ENCODE data around the gene ZBTB17.
"Not testable (repeated sequence)": the region's sequence is repeated elsewhere in the genome, so short reads cannot be mapped to it uniquely, and the experiment has no call there.

The ZBTB17 gene

DNA sequence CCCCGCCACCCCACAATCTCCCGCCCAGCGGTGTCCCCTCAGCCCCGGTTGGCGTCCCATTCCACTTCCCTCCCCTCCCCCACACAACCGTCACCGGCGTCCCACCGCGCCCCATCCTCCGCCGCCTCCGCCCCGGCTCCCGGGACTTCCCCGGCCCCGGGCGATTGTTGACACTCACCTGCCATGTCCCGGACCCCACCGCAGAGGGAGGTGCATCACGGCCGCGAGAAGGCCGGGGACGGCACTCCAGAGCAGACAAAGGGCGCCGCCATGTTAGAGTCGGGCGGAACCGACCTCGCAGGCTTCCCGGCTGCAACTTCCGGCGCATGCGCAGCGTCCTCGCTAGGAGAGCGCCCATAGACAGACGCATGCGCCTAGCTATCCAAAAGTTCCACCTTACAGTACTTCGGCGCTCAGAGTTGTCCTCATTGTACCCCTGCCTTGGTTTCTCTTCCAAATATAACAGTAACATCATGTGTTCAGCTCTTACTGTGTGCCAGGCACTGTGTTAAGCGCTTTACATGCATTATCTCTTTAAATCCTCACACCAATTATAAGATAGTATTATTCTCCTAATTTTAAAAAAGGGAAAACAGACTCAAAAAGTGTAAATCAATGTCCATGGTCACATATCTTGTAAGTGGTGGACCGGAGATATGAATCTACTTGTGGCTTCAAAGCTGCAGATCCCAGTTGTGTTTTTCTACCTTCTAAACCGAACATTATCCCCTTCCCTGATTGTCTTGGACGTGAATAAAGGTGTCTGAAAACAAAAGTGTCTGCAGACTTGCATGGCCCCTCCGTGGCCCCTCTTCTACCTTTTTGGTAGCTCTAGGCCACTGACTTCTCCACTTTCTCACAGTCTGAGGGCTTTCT lies at the start of gene ZBTB17:
TSS of gene ZBTB17 (minus strand) at position 297 of the 876 bp plus-strand sequence. CDS start 27,606 bp downstream, outside the sequence.
- FAIRE-seq: peak; percentile 85
- DNase-seq (ENCODE audit: insufficient read length, low spot score): peak; percentile 92

DNA sequence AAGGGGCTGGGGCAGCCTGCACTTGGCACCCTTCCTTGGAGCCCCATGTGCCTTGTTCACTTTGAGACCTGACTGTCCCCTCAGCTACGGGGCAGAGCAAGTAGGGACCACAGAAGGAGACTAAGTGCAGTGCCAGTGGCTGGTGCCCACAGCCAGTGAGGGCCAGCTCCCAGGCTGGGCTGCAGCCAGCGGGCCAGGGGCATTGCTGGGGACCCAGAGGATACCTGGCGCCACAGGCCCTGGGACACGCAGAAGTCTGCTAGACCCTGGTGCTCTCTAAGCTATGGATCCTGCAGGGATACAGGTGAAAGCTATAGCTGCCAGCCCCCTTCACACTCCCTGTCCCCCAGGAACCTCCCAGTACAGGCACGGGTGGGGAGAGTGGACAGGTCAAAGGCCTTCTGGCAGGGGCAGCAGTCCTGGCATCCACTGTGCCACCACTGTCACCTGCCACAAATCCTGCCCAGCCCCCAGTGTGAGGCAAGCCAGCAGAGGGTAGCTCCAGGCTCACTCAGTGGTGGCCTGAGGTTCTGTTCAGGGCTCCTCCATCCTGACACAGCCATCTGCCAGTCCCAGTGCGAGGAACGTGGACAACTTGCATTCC lies 47.3 kb upstream of the ZBTB17 start:
- FAIRE-seq: no peak

DNA sequence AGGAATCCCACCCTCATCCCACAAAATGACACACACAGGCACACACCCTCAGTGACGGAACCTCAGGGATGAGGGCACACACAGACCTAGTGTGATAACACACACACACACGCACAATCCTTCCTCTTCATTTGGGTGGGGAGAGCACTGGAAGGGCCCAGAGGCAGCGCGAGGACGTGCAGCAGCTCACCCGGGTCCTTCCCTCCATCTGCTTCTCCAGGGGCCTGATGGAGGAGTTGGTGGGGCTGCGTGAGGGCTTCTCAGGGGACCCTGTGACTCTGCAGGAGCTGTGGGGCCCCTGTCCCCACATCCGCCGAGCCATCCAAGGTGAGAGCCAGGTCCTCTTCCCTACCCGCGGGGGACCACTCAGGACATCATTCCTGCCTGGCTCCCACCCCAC lies 46.5 kb upstream of the ZBTB17 start:
- DNase-seq (ENCODE audit: insufficient read length, low spot score) (no peak), FAIRE-seq (no peak)

More for the DNA sequence above, 47.3 kb upstream of the ZBTB17 start:
- no peak for DNase-seq (ENCODE audit: insufficient read length, low spot score)

DNA sequence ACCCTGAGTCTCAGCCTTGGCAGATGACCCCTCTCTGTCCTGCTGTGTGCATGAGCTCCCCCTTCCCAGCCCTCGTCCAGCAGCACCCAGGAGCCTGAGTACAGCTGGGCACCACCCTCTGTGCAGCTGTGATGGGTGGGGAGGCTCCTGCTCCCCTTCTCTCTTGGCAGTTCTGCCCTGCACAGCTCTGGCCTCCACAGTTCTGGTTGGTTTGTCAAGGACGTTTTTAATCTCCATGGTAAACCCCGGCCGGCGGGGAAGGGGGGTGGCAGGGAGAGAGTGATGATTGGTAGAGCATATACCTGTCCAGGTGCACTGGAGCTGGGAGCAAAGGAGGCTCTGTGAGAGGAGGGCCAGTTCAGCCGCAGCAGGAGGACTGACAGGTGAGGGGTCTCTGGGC lies 45.8 kb upstream of the ZBTB17 start, which contains the start of gene CLCNKA:
TSS of gene CLCNKA (plus strand) at position 356 of the 400 bp plus-strand sequence. CDS start 584 bp downstream, outside the sequence.
- FAIRE-seq: no peak
- no peak for DNase-seq (ENCODE audit: insufficient read length, low spot score)

DNA sequence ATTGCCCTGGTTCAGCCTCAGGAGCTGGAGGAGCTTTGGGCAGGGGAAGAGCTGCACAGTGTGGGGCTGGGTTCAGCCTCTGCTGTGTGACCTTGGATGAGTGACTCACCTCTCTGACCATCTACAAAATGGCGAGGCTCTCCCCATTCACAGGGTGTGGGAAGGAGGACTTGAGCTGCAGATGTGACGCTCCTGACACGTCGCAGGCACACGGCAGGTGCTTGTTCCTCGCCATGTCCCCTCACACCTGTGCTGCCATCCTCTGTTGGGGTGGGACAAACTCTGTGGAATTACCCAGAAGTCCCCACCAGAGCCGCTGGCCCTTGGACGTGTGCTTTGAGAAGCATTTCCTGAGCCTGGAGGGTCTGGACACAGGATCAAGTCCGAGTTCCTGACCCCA lies 45.0 kb upstream of the ZBTB17 start:
- not testable (repeated sequence) for DNase-seq (ENCODE audit: insufficient read length, low spot score); FAIRE-seq

DNA sequence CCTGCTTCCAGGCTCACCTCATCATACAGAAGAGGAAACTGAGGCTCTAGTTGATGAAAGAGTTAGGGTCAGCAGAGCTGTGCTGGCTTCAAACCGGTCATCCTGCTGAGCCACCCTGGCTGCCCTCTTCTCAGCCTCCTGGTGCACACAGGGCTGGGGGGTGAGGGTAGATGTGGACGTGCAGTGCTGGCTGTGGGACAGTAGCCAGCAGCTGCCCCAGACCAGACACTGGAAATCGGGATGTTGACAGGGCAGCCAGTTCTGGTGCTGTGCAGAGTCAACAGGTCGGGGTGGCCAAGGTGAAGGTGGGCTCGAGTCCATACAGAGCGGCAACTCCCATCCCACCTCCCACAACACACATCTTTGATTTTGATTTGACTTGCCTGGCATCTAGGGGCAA lies 44.4 kb upstream of the ZBTB17 start:
- FAIRE-seq: no peak
- DNase-seq (ENCODE audit: insufficient read length, low spot score): no peak

DNA sequence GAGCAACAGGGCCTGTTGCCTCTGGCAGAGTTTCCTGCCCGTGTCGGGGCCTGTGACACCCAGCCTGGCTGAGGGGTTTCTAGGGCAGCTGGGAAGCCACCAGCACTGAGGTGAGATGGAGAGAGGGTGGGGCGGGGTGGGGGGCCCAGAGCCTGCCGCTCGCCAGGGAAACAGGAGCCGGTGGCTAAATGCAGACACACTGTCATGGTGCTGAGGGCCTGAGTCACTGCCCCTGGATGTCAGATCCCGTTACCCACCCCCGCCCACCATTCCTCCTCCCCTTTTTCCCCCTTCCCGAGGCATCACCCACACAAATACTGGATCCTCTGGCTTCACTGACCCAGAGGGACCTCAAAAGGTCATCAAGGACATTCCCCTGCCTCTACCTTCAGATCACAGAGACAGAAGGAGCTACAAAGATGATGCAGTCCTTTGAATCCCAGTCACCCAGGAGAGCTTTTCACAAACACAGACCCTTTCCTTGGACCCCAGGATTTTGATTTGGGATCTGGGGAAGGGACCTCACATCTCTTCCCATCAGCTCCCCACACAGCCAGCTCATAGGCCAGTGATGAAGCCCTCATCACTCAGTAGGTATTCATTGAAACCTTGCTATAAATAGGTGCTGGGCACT lies 43.9 kb upstream of the ZBTB17 start:
- FAIRE-seq (no peak), DNase-seq (ENCODE audit: insufficient read length, low spot score) (no peak)

DNA sequence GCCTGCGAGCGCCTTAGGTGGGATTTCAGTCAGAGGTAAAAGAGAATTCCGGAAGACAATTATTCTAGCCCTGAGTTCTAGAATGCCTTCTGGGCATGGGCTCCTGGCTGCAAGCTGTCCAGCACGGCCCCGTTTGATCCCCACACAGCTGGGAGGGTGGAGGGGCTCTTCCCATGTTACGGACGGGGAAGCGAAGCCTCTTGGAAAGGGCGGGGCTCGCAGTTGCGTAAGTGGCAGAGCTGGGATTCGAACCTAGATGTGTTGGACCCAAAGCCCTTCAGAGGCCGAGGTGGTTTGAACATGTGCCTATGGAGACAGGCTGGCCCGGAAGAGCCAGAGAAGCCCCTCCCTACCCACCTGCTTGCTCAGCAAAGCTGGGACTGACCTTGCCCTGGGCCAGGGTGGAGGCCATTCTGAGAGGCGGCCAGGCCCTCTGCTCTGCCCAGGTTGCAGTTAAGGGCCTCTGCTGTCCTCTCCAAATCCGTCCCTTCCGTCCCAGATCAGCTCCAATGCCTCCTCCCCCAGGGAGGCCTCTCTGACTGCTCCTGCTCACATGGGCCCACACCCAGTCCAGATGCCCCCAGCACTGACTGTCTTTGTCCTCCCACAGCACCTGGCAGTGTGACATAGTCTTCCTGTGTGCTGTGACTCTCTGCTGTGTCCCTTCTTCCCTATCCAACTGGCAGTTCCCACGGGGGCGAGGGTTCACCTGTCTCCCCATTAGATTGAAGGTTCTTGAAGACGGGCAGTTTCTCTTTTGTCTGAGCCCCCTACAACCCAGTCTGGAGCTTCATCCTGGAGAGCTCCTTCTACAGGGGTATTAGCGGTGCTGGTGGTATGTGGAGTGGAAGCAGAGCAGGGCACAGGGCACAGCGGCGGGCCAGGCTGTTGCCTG lies 43.1 kb upstream of the ZBTB17 start:
- DNase-seq (ENCODE audit: insufficient read length, low spot score) (no peak), FAIRE-seq (no peak)

DNA sequence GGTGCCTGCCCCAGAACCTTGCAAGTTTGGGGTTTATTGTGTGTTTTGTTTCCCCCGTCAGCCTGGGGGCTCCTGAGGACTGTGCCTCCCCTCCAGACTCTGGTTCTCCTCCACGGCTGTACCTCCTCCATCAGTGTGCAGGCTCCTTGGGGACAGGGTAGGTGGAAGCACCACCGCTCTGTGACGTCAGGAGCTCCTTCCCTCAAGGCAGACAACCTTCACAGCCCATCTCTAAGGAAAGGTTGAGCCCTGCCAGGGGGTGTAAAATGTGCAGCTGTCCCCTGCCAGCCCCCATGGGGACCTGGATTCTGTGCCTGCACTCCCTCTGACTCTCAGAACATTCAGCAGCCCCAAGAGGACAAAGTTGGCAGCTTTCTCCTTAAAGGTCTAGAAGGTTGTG lies 42.4 kb upstream of the ZBTB17 start:
- FAIRE-seq (no peak), DNase-seq (ENCODE audit: insufficient read length, low spot score) (no peak)

DNA sequence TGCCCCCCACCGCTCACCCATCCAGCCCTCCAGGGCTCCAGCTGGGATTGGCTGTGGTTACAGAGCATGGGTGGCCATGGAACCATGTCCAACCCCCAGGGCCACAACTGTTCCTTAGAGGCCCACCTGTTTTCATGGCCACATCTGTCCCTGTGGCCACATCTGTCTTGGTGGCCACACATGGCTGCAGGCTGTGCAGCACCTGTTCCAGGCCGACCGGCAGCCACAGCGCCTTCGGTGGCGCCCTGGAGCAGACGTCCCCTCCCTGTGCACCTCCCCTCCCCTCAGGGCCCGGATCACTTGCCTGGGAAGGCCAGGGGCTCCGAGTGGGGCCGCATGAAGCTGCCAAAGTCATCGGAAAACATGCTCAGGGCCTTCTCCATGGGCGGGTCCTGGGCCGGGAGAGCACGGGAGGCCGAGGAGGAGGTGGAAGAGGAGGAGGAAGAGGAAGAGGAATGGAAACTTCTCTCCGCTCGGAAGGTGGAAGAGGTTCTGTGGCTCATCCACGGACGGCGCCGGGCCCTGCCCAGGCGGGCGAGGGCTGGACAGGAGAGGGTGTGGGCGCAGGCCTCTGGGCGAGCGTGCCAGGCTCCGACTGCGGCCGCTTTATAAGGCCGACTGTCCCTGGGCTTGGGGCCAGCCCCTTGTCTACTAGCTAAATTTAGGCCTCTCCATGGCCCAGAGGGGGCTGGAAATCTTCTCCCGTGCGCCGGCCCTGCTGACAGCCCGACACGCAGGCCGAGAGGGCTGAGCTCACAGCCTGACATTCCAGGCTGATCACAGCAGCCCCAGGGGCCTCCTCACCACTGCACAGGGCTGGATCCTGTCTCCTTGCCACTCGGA lies 41.8 kb upstream of the ZBTB17 start, which contains the start of gene HSPB7:
TSS of gene HSPB7 (minus strand) at position 583 of the 843 bp plus-strand sequence. CDS start at position 503, 80 bp downstream.
- FAIRE-seq: no peak
- no peak for DNase-seq (ENCODE audit: insufficient read length, low spot score)

DNA sequence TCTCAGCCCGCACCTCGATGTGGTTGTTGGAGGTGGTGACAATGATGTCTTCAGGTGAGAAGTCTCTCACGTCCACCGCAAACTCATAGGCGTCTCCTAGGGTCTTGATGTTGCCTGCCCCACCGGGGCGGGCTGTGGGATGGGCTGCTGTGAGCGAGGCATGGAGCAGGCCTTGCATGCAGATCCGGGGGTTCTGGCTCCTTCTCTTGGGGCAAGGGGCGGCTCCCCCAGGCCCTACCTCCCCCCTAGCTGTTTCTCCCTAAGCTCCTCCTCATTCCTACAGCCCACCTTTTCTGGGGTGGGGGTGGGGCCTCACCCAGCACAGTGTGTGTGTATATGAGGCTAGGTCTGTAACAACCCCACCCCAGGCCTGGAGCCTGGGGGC lies 41.2 kb upstream of the ZBTB17 start:
- FAIRE-seq: no peak

DNA sequence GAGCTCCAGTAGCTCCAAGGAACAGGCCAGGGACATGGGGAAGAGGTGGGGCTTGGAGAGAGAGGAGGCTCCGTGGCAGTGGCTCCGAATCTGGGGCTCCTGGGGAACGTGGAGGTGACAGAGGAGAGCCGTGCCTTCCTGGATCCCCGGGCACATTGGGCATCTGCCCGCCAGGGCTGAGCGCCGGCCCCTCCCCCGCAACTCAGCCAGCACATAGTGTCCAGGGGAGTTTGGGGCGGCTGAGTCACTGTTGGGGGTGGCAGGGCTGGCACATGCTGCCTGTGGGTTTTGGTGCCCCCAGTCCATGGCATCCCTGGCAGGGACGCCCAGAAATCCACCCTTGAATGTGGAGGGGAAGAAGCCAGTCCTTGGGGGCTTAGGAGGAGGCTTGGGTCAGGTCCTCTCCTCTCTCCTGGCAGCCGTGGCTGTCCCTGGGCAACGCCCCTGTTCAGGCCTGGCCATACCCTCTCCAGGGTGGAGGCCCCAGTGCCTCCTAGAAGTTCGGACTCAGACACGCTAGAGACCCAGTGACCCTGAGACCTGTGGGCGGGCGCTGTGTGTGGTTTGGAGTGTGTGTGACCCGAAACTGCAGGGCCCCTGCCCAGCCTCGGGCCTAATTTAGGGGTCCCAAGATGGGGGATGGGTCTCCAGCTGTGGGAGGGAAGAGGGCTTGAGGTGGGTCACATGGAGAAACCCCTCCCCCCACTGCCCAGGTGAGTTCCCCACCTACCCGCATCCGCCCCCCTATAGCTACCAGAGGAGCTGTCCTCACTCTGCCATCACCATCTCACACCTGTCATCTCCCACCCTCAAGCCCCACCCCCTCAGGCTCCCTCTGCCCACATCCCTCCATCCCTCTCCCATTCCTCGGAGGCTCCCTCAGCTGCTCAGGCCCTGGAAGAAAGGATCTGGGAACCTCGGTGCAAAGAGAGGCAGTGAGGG lies 40.3 kb upstream of the ZBTB17 start:
- FAIRE-seq (no peak), DNase-seq (ENCODE audit: insufficient read length, low spot score) (no peak)

More for the DNA sequence above, 41.2 kb upstream of the ZBTB17 start:
- no peak for DNase-seq (ENCODE audit: insufficient read length, low spot score)

DNA sequence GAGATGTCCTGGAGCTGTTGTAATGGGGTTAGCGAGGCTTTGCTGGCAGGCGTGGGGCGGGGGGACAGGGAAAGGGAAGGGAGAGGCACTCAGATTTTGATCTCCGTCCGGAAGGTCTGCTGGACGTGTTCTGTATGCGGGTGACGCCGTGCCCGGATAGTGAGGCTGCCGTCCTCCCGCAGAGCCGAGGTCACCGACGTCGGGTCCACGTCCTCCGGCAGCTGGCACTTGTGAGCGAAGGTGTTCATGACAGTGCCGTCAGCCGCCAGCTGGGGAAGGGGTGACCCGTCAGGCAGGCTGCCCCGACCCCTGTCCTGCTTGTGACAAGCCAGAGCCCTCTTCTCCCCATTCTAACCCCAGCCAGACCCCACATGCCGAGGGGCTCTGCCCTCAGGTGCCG lies 39.6 kb upstream of the ZBTB17 start:
- no peak for DNase-seq (ENCODE audit: insufficient read length, low spot score)
- FAIRE-seq: no peak

DNA sequence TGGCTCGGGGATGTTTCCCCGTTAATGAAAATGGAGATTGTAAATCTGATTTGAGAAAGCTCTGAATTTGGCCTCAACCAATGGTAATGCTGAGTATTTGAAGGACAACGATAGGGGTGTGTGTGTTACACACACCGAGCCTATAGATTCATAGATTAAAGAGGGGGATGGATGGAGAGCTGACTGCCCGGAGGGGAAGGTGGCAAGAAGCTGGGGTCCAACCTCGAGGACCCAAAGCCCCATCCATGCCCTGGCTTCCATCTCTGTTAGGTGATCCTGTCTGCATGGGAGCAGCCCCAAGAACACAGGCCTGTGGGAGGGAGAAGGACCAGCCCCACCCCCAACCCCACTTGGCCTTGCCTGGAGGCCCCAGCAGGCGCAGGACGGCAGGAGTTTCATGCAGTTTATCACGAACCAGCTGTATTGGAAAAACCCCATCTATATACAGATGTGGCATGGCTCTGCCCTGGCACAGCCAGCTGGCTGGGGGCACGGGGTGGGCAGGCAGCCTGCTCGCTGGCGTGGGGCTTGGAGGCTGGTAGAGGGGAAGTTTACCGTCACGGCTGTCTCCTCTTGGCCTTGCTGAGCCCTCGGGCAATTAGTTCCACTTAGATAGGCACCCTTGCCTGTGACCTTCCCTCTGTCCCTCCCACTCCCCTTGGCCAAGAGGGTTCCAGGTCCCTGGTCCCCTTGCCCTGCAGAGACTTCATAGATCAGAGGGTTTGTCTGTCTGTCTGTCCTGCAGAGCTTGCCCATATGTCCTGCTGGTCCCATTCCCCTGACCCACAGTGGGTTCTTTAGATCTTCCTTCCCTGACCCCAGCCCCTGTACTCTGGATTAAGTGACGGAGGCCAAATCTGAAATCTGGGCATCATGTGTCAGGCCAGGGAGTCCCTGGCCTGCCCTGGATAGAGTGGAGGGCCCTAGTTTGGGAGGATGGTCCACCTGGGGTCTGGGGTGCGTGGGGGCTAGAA lies 38.9 kb upstream of the ZBTB17 start:
- FAIRE-seq (no peak), DNase-seq (ENCODE audit: insufficient read length, low spot score) (no peak)

DNA sequence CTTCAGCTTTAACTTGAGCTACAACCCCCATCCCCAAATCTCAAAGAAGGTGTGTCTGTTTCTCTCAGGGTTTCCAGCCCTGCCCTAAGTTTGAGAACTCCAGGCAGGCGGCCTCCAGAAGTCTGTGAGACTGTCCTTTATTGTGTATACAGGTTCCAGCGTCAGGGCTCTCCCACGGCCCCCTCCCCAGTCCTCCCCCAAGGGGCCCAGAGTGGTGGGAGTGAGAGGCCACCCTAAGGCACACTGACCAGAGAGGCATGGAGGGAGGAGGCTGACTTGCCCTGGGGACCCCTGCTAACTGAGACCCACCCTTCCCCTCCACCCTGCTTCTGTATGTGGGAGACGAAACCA lies 38.0 kb upstream of the ZBTB17 start:
- no peak for FAIRE-seq
- no peak for DNase-seq (ENCODE audit: insufficient read length, low spot score)

DNA sequence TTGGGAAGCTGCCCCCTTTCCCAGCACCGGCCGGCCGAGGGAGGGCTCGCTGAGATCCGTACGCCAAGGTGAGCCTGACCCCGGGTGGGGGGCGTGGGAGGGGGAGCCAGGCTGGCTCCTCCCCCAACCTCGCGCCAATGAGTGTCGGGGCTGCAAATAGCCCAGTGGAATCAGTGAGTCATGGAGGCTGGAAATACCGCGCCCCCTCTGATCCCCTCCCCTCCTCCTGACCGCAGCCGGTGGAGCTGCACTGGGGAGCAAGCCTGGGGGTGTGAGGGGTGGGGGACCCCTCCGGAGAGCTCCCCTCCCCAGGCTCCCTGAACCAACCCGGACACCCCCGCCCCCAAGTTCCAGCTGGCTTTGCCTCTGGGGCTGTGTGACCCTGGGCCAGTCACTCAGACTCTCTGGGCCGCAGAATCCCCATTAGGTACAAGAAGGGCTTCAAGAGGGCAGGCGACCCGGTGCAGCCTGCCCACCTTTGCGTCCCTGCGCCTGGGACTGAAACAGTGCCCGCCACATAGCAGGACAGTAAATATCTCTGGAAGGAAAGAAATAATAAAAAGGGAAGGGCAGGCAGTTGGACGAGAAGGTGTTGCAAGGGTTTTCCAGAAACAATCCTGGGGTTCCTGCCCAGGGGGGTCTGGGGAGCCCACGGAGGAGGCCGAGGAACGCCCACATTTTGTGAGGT lies 37.5 kb upstream of the ZBTB17 start:
- FAIRE-seq (peak; percentile 23), DNase-seq (ENCODE audit: insufficient read length, low spot score) (no peak)

Data from GM19239 (cell line).